Activated naive CD8-positive, alpha-beta T cell (primary cell): Measurements from ENCODE around the gene NHSL1.
"Not testable (repeated sequence)": the region's sequence is repeated elsewhere in the genome, so short reads cannot be mapped to it uniquely, and the experiment has no call there.

Experiments
- H3K27ac Mint-ChIP-seq: one replicate; pipeline ENCODE4 v1.8.0; 2021; ENCODE audit warnings: mixed read lengths
- H3K27me3 Mint-ChIP-seq: one replicate; pipeline ENCODE4 v1.8.0; 2021; ENCODE audit warnings: mixed read lengths
- H3K36me3 Mint-ChIP-seq: one replicate; pipeline ENCODE4 v1.8.0; 2021; ENCODE audit warnings: mixed read lengths
- H3K4me1 Mint-ChIP-seq: one replicate; pipeline ENCODE4 v1.8.0; 2021; ENCODE audit warnings: low read depth, mixed read lengths
- H3K4me3 Mint-ChIP-seq: one replicate; pipeline ENCODE4 v1.8.0; 2021; ENCODE audit warnings: mild to moderate bottlenecking, mixed read lengths
- H3K9me3 Mint-ChIP-seq: one replicate; pipeline ENCODE4 v1.8.0; 2021; ENCODE audit warnings: low read depth, mixed read lengths

NHSL1 gene

DNA sequence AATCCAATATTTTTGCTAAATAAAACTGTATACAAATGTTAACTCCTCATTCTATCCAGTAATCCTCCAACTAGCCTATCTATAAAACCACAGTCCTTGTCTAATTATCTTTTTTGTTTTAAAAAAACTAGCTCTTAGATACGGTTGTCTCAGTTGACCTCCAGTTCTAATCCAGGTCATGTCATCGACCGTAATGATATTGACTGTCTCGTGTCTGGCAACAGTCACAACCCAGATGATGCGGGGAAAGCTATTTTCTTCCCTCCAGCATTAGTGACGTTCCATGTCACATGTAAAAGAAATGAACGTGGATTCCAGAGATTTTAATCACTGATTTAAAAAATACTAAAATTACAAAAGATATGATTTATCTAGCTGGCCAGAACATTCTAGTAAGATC, 59.7 kb downstream of the NHSL1 start:
- H3K36me3 Mint-ChIP-seq, result no peaks in the 10 kb centered on the region
- no peaks in the 10 kb centered on the region for H3K4me1 Mint-ChIP-seq
- peaks cover 2% of the 10 kb centered on the region for H3K27me3 Mint-ChIP-seq
- H3K27ac Mint-ChIP-seq, result no peak overlapping the region
- H3K9me3 Mint-ChIP-seq, result no peaks in the 10 kb centered on the region
- no peak overlapping the region for H3K4me3 Mint-ChIP-seq

DNA sequence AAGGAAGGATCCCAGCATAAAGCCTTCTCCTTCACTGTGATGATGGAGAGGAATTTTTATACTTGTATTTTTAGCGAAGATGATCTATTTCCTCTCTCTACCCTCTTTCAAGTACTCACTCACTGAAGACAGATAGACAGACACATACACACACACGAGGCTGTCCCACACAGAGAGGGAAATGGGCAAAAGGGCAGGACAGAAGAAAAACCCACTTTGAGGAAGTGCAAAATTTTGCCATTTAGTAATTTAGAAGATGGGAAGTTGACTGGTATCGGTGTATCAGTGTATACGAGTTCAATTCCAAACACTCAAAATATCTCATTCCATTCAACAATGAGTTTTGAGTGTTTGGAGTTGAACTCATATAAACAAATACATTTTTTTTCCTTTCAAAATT, 64.4 kb downstream of the NHSL1 start:
- no peaks in the 10 kb centered on the region for H3K9me3 Mint-ChIP-seq
- H3K27ac Mint-ChIP-seq, result no peak overlapping the region
- H3K4me3 Mint-ChIP-seq, result no peak overlapping the region
- H3K36me3 Mint-ChIP-seq, result no peaks in the 10 kb centered on the region
- peaks cover 2% of the 10 kb centered on the region for H3K27me3 Mint-ChIP-seq
- no peaks in the 10 kb centered on the region for H3K4me1 Mint-ChIP-seq

DNA sequence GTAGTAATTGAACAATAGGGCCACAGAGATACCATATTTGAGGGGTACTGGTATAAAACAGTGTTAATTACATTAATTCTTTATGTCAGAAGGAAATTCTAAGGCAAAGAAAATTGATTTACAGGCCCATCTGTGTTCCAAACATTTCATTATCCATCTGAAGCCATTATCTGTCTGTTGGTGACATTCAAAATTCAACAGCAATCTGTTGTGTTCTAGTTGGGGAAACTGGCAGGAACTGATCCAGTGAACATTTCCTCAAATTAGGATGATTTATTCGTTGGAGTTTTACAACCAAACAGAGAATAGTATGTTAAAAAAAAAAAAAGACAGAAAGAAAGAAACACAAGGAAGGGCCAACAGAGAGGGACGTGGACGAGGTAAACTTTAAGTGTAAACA, 65.2 kb downstream of the NHSL1 start:
- H3K36me3 Mint-ChIP-seq, result no peaks in the 10 kb centered on the region
- H3K27me3 Mint-ChIP-seq, result peaks cover 4% of the 10 kb centered on the region
- H3K9me3 Mint-ChIP-seq, result no peaks in the 10 kb centered on the region
- no peak overlapping the region for H3K27ac Mint-ChIP-seq
- H3K4me3 Mint-ChIP-seq, result no peak overlapping the region
- no peaks in the 10 kb centered on the region for H3K4me1 Mint-ChIP-seq

DNA sequence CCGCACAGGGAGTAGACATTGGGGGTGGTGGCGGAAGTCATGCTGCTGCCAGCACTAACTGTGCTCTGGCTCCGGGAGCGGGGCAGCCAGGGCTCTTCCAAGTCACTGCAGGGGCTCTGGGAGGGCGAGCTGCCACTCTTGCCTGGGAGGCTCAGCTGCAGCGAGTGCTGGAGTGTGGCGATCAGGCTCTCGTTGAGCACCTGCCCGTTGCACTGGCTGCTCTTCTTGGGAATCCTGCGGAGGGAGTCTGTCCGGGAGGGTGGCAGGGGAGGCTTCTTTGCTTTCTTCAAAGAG, 67.3 kb downstream of the NHSL1 start:
- Mint-ChIP-seq H3K27ac (no peak overlapping the region), H3K4me1 (no peaks in the 10 kb centered on the region), H3K27me3 (peaks cover 4% of the 10 kb centered on the region), H3K36me3 (no peaks in the 10 kb centered on the region), H3K4me3 (no peak overlapping the region), H3K9me3 (no peaks in the 10 kb centered on the region)

DNA sequence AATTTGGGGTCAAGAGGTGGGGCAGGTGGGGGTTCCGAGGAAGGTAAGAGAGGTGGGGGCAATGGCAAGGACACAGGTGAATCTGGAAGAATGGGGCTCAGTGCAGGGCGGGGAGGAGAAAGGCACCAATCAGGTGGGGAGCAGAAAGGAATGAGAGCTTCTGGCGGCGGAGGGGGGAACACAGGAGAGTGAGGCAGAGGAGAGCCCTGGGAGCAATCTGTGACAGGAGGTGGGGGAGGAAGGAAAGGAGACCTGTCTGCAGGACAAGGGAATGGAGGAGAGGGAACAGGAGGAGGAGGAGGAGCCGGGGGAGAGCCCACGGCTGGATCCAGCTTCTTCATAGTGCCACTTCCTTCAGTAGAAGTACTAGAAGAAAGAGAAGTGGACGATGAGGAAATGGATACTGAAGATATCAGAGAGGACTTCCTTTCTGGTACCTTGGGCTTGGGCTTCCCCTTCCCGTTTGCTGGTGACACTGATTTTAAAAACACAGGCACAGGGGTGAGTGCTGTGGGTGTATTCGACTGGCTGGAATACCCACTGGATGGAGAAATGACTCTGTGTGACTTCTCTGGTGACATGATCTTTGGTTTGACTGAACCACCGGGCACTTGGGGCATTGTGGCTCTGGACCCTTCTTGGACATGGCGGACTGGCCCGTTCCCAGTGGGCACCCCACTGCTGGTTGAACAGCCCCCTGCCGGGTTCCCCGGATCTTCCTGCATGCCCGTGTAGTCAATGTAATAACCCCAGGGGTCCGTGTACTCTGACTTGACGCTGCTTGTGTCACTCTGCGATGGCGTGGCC, 67.8 kb downstream of the NHSL1 start:
- no peaks in the 10 kb centered on the region for H3K4me1 Mint-ChIP-seq
- H3K27me3 Mint-ChIP-seq, result peaks cover 4% of the 10 kb centered on the region
- no peaks in the 10 kb centered on the region for H3K9me3 Mint-ChIP-seq
- H3K36me3 Mint-ChIP-seq, result no peaks in the 10 kb centered on the region
- no peak overlapping the region for H3K27ac Mint-ChIP-seq
- no peak overlapping the region for H3K4me3 Mint-ChIP-seq

DNA sequence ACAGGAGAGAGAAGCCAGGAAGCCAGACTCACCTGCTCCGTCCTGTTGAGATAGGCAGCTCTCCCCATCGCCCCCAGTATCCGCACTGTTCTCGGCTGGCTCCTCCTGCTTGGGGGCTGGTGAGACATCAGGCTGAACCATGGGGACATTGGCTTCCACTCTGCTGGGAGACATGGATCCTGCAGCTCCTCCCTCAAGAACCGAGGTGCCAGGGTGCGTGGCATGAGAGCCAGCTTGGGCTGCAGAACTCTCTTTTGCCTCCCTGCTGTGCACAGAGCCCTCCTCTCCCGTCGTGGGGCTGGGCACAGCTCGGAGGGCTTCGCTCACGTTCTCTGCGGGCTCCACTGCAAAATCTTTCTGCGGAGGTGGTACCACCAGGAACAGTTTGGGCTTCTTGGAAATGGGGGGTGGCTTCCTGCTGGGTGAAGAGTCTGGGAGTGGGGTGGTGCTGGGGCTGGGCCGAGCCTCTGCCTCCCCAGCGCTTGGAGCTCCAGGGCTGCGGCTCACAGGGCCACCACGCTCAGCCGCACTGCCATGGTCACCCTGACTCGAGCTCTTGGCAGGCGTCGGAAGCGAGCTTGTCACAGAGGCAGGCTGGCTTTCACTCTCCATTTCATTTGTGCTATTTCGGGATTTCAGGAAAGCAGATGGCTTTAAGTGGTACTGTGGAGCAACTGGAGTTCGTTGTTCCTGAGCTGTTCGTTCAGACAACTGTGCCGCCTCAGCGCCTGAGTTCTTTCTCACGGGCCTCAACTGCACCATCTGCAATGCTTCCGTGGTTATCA, 68.7 kb downstream of the NHSL1 start:
- no peaks in the 10 kb centered on the region for H3K9me3 Mint-ChIP-seq
- peaks cover 4% of the 10 kb centered on the region for H3K27me3 Mint-ChIP-seq
- no peak overlapping the region for H3K27ac Mint-ChIP-seq
- no peaks in the 10 kb centered on the region for H3K4me1 Mint-ChIP-seq
- H3K36me3 Mint-ChIP-seq, result no peaks in the 10 kb centered on the region
- no peak overlapping the region for H3K4me3 Mint-ChIP-seq

DNA sequence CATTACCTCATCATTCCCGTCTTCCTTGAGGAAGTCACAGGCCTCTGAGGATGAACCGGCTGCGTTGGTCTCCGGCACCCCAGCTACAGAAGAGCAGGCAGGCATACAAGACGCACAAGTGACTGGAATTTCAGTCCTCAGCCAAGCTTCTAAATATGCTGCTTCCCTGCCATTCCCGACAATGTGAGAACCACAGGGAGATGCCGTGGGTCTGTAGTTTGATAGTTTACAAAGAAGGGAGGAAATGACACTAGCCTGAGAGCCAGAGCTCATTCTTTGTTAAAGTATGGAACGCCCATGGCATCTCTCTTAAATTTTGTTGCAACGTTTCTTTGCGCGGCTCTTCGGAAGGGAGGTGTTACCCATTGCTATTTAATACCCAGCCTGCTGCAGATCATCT, 69.5 kb downstream of the NHSL1 start:
- H3K36me3 Mint-ChIP-seq, result no peaks in the 10 kb centered on the region
- H3K9me3 Mint-ChIP-seq, result no peaks in the 10 kb centered on the region
- no peaks in the 10 kb centered on the region for H3K4me1 Mint-ChIP-seq
- peaks cover 4% of the 10 kb centered on the region for H3K27me3 Mint-ChIP-seq
- no peak overlapping the region for H3K4me3 Mint-ChIP-seq
- no peak overlapping the region for H3K27ac Mint-ChIP-seq

DNA sequence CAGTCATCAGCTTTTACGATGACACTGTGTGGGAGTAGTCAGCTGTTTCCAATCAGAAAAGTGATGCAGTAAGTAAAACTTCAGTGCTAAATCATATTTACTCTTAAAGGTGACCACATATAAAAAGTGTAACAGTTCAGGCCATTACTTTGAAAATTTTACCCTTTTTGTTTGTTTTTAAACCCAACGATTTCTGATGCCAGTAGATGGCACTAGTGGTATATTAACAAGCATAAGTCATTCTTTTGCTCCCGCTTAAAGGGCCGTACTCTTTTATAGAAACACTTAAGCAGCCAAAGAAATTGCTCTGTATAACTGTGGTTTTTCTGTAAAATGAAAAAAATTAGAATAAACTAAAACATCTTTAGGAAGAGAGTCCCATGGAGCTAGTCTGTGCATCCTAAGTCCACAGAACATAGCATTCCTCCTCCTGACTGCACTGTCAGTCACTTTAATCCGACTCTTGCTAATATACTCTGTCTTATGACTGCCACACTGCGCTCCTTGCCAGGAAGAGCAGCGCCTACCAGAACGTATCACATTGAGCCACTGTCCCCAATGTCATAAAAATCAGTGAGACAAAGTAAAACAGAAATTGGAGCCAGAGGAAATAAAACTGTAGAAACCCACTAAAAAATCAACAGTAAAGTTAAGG, 70.2 kb downstream of the NHSL1 start:
- Mint-ChIP-seq H3K36me3 (no peaks in the 10 kb centered on the region), H3K9me3 (no peaks in the 10 kb centered on the region), H3K27me3 (peaks cover 4% of the 10 kb centered on the region), H3K4me1 (no peaks in the 10 kb centered on the region), H3K27ac (no peak overlapping the region), H3K4me3 (no peak overlapping the region)

DNA sequence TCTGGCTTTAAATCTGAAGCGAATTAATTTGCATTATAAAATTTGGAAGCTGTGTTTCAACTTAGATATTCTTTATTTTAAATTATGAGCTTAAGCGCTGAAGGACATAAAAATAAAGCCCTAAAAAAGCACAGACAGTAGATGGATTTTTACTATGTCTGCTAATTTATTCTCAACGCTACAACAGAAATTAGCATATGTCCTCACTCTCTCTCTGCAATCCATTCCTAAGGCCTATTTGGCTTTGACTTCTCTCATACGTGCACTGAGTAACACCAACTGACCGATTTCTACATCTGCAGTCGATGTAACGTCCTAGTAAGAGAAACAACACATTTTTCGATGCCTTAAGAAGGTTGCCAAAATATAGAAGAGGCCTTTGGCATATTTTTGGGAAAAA, 71.6 kb downstream of the NHSL1 start:
- Mint-ChIP-seq H3K36me3 (no peaks in the 10 kb centered on the region), H3K4me3 (no peak overlapping the region), H3K27ac (no peak overlapping the region), H3K4me1 (peaks cover 6% of the 10 kb centered on the region), H3K27me3 (peaks cover 4% of the 10 kb centered on the region), H3K9me3 (no peaks in the 10 kb centered on the region)

DNA sequence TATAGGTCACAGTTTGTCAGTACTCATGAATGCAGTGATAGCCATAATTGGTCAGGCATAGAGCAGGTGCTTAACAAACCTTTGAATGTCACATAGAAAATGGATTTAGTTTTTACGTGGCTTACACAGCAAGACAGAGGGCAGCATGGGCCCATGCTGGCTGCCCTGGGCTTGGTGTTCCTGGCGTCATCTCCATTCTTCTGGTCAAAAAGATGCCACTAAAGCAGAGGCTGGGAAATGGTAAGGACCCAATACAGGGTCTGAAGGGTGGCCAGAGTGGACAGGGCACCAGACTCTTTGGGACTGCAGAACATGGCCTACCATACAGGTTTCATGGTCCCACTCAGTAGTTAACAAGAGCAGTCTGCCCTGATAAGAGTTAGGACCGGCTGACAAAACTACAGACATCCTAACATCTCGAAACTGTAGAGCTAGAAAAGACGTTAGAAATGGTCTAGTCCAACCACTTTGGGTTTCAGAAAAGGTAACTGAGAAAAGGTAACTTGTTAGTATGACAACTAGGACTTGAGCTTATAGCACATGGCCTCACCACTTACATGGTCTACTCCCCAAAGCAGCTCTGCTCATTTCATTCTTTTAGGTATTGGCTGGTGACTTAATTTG, 72.7 kb downstream of the NHSL1 start:
- no peak overlapping the region for H3K27ac Mint-ChIP-seq
- H3K9me3 Mint-ChIP-seq, result no peaks in the 10 kb centered on the region
- peaks cover 4% of the 10 kb centered on the region for H3K27me3 Mint-ChIP-seq
- H3K36me3 Mint-ChIP-seq, result no peaks in the 10 kb centered on the region
- H3K4me3 Mint-ChIP-seq, result no peak overlapping the region
- peaks cover 6% of the 10 kb centered on the region for H3K4me1 Mint-ChIP-seq

DNA sequence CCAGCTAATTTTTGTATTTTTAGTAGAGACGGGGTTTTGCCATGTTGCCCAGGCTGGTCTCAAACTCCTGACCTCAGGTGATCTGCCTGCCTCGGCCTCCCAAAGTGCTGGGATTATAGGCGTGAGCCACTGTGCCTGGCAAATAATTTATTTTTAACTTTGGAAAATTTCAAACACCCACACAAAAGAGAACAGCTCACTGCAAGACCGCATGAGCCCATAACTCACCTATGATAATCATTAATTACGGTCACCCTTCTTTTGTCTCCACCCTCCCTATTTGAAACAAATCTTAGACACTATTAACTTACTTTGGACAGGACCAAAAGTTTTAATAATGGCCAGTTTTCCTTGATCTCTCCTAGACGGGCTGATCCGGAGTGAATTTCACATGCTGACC, 74.0 kb downstream of the NHSL1 start:
- not testable (repeated sequence) for H3K27me3 Mint-ChIP-seq, H3K4me1 Mint-ChIP-seq, H3K36me3 Mint-ChIP-seq, H3K27ac Mint-ChIP-seq, H3K9me3 Mint-ChIP-seq, H3K4me3 Mint-ChIP-seq

DNA sequence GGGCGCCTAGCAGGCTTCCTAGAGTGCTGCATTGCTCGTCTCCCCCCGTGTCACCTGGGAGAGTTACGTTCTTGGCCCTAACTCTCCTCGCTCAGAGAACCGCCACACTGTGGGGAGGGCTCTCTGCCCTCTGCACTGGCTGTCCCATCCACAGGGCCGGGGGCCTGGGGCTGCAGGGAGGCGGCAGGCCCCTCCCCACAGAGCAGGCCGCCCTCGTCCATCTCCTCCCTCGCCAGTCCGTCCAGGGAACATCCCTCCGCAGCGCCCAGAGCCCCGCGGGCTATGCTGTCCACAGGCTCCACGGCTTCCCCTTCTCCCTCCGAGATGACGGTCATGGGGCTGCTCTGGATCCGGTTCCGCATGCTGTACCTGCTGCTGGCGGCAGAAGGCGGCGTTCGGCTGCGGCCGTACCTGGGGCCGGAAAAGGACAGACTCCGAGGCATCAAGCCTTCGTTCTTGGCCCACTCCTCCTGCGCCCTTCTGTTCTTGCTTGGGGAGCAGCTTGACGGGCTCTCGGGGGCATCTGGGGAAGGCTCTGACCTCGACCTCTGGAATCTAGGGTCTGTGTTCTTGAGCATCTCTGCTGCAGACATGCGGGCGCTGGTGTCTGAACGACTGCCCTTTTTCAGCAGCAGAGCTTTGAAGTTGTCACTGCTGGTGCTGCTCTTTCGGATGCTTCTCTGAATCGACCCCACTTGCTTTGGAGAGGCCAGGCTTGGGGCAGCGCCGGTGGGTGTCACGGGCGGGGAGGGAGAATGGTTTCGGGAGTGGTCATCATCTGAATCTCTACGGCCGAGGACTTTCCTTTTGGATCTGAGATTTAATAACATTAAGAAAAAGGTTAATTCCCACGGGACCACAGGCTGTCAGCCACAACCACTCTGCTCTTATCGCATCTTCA, 75.0 kb downstream of the NHSL1 start:
- peaks cover 2% of the 10 kb centered on the region for H3K36me3 Mint-ChIP-seq
- no peak overlapping the region for H3K27ac Mint-ChIP-seq
- H3K4me1 Mint-ChIP-seq, result peaks cover 6% of the 10 kb centered on the region
- H3K27me3 Mint-ChIP-seq, result peaks cover under 1% of the 10 kb centered on the region
- H3K9me3 Mint-ChIP-seq, result no peaks in the 10 kb centered on the region
- H3K4me3 Mint-ChIP-seq, result no peak overlapping the region

DNA sequence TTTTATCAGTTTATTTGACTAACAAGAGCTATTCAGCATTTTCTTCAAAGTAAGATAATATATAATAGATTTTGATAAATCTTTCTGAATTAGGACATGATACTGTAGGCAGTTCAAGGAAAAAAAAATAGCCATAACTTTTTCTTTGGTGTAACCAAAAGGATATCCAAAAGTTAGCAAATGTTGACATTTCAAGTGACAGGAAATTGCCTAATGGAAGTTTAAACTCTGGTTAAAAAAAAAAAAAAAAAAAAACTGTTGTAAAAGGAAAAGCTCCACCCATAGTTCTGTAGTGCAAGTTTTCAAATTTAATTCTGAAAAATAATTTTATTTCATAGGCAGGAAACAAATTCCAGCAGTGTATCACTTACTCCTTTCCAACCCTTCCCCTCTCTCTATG, 76.4 kb downstream of the NHSL1 start:
- H3K4me3 Mint-ChIP-seq, result no peak overlapping the region
- H3K27ac Mint-ChIP-seq, result no peak overlapping the region
- H3K9me3 Mint-ChIP-seq, result no peaks in the 10 kb centered on the region
- H3K4me1 Mint-ChIP-seq, result peaks cover 6% of the 10 kb centered on the region
- peaks cover 16% of the 10 kb centered on the region for H3K36me3 Mint-ChIP-seq
- no peaks in the 10 kb centered on the region for H3K27me3 Mint-ChIP-seq

DNA sequence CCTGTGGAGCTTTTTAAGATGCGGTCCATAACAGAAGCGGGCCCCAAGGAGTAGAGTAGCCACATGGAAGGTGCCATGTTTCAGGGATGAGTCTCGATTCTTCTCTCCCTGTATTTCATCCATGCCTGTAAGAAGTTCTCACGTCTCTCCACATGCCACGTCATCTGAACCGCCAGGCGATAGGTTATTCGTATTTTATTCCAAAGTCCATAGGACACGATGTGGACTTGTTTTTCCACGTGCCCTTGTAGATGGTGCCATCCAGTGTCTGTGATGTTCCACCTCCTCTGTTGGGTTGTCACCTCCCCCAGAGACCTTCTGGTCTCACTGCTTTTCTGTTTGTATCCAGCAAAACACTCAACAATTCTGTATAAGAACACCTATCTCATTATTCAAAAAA, 77.7 kb downstream of the NHSL1 start:
- Mint-ChIP-seq H3K27ac (no peak overlapping the region), H3K4me1 (peaks cover 6% of the 10 kb centered on the region), H3K36me3 (peaks cover 23% of the 10 kb centered on the region), H3K4me3 (no peak overlapping the region), H3K27me3 (no peaks in the 10 kb centered on the region), H3K9me3 (no peaks in the 10 kb centered on the region)
